Omental fat pad (tissue), 4 donors: ENCODE data around the gene PTPN21. TPM values are rescaled to one million over a fixed set of nuclear protein-coding genes. Genes with fewer than 3 reads are reported as not detected.

Source experiments
- ATAC-seq: fragments of 150-250 bp; one replicate; pipeline ENCODE4 v1.9.1; 2016; ENCODE audit warnings: mild to moderate bottlenecking, moderate library complexity; ENCODE audit not compliant: low FRiP score
- DNase-seq: peaks from one replicate; pipeline ENCODE4 v3.0.0-alpha.2; 2019; ENCODE audit warnings: low spot score
- CTCF ChIP-seq, 3 donors: fragments of 450-650 bp; IDR thresholded peaks; one replicate each; pipeline ENCODE4 v1.5.1; 2016 to 2017; ENCODE audit warnings: antibody characterized with exemption in 3 of 3, mild to moderate bottlenecking in 3 of 3, moderate library complexity in 2 of 3
- small RNA-seq: library from RNA; depleted of rRNA; stranded (forward); fragments of <200 nt; gene quantifications from one replicate; pipeline ENCODE3, GENCODE V24; 2016
- total RNA-seq, 4 donors: library from RNA; depleted of rRNA; stranded (reverse); fragments of >200 nt; gene quantifications; one replicate each; pipeline ENCODE4 v1.1.0, GENCODE V29; 2016

The PTPN21 gene
- total RNA-seq, 4 donors from 2014 or later, result 9.1 to 19.7 (median 14.8) TPM

GRCh38 chr14:88422047-88422446, 132.8 kb downstream of the PTPN21 start:
- no peak for ATAC-seq
- no peak for DNase-seq
- no peak for TF ChIP-seq CTCF (IDR thresholded peaks at IDR 0.05)

GRCh38 chr14:88421286-88421685, 133.5 kb downstream of the PTPN21 start:
- no peak for TF ChIP-seq CTCF (IDR thresholded peaks at IDR 0.05)
- ATAC-seq, result no peak
- DNase-seq, result no peak

- ATAC-seq (no peak), DNase-seq (no peak)
- no peak for TF ChIP-seq CTCF (IDR thresholded peaks at IDR 0.05)
Observed at GRCh38 chr14:88420187-88420586, 134.6 kb downstream of the PTPN21 start.

GRCh38 chr14:88417594-88417993, 137.2 kb downstream of the PTPN21 start:
- TF ChIP-seq CTCF (IDR thresholded peaks at IDR 0.05), result no peak
- no peak for DNase-seq
- ATAC-seq, result no peak

Small RNA genes within 50 kb of the gene (small RNA-seq; reads per million reads assigned to genes)
- gene RNU4-22P, result not detected

Other genes with a start within 250 kb of the PTPN21 start
- gene KCNK10, start 231.7 kb downstream of the PTPN21 start, total RNA-seq, result not detected
- gene SPATA7, start 169.3 kb downstream of the PTPN21 start, total RNA-seq, result 10 to 100 TPM in 3 of 4 donors, 1 to 10 TPM in 1; 7.9 to 23.0 (median 14.6) TPM
- 10 to 100 TPM; 66.2 to 72.8 (median 69.5) TPM for gene ZC3H14, start 8.0 kb upstream of the PTPN21 start, total RNA-seq
- gene EML5, start 237.9 kb upstream of the PTPN21 start, total RNA-seq, result under 1 TPM; 0.36 to 0.63 (median 0.47) TPM